ENCODE measurements around the gene CKS1B. TPM values are rescaled to one million over a fixed set of nuclear protein-coding genes. Genes with fewer than 3 reads are reported as not detected.
A peak's percentile ranks its signal among the peaks of the same experiment; 100 is the strongest.

Gene CKS1B
- polyA plus RNA-seq, 1 donor from 2014 or later = 29.0 TPM

- no peaks in the 10 kb centered on the region for H3K27me3 ChIP-seq (ENCODE audit: insufficient read depth, low read depth, low read length)
- no peaks in the 10 kb centered on the region for H4K20me1 ChIP-seq (ENCODE audit: insufficient read depth)
- H3K27ac ChIP-seq (ENCODE audit: low read length) = peak overlapping the region; percentile 38
- H3K36me3 ChIP-seq (ENCODE audit: insufficient read depth, low read length) = no peaks in the 10 kb centered on the region
- H3K4me3 ChIP-seq (ENCODE audit: low read length) = peak overlapping the region; percentile 94
- H3K9me2 ChIP-seq (ENCODE audit: insufficient read depth, low read length) = no peaks in the 10 kb centered on the region
- TF ChIP-seq, protein P1, sequence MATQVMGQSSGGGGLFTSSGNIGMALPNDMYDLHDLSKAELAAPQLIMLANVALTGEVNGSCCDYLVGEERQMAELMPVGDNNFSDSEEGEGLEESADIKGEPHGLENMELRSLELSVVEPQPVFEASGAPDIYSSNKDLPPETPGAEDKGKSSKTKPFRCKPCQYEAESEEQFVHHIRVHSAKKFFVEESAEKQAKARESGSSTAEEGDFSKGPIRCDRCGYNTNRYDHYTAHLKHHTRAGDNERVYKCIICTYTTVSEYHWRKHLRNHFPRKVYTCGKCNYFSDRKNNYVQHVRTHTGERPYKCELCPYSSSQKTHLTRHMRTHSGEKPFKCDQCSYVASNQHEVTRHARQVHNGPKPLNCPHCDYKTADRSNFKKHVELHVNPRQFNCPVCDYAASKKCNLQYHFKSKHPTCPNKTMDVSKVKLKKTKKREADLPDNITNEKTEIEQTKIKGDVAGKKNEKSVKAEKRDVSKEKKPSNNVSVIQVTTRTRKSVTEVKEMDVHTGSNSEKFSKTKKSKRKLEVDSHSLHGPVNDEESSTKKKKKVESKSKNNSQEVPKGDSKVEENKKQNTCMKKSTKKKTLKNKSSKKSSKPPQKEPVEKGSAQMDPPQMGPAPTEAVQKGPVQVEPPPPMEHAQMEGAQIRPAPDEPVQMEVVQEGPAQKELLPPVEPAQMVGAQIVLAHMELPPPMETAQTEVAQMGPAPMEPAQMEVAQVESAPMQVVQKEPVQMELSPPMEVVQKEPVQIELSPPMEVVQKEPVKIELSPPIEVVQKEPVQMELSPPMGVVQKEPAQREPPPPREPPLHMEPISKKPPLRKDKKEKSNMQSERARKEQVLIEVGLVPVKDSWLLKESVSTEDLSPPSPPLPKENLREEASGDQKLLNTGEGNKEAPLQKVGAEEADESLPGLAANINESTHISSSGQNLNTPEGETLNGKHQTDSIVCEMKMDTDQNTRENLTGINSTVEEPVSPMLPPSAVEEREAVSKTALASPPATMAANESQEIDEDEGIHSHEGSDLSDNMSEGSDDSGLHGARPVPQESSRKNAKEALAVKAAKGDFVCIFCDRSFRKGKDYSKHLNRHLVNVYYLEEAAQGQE (IDR thresholded peaks at IDR 0.05; ENCODE audit: borderline replicate concordance) = no peak
- TF ChIP-seq SMC3 (conservative IDR thresholded peaks at IDR 0.05; ENCODE audit: poor library complexity) = no peak
- TF ChIP-seq MXI1 (conservative IDR thresholded peaks at IDR 0.05; ENCODE audit: poor library complexity, severe bottlenecking) = no peak
- TF ChIP-seq, protein P2, sequence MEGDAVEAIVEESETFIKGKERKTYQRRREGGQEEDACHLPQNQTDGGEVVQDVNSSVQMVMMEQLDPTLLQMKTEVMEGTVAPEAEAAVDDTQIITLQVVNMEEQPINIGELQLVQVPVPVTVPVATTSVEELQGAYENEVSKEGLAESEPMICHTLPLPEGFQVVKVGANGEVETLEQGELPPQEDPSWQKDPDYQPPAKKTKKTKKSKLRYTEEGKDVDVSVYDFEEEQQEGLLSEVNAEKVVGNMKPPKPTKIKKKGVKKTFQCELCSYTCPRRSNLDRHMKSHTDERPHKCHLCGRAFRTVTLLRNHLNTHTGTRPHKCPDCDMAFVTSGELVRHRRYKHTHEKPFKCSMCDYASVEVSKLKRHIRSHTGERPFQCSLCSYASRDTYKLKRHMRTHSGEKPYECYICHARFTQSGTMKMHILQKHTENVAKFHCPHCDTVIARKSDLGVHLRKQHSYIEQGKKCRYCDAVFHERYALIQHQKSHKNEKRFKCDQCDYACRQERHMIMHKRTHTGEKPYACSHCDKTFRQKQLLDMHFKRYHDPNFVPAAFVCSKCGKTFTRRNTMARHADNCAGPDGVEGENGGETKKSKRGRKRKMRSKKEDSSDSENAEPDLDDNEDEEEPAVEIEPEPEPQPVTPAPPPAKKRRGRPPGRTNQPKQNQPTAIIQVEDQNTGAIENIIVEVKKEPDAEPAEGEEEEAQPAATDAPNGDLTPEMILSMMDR (IDR thresholded peaks at IDR 0.05; ENCODE audit: poor library complexity, severe bottlenecking) = no peak
- no peak for TF ChIP-seq TAF1 (IDR thresholded peaks at IDR 0.05; ENCODE audit: low read depth)
- TF ChIP-seq EP300 (conservative IDR thresholded peaks at IDR 0.05; ENCODE audit: poor library complexity, severe bottlenecking) = no peak
- no peak for TF ChIP-seq EZH2 (IDR thresholded peaks at IDR 0.05; ENCODE audit: borderline replicate concordance, insufficient read depth, low read length, poor library complexity, severe bottlenecking)
- TF ChIP-seq POLR2AphosphoS5 (IDR thresholded peaks at IDR 0.05) = no peak
- TF ChIP-seq RAD21 (conservative IDR thresholded peaks at IDR 0.05) = no peak
- H3K9ac ChIP-seq (ENCODE audit: low read length) = peak overlapping the region; percentile 45
- no peaks in the 10 kb centered on the region for H3K9me3 ChIP-seq (ENCODE audit: low read length)
- H2AFZ ChIP-seq (ENCODE audit: low read depth, low read length) = peak overlapping the region; percentile 49
- H3F3A ChIP-seq (ENCODE audit: insufficient read depth, low read length, poor library complexity, severe bottlenecking) = no peaks in the 10 kb centered on the region
- peaks cover 22% of the 10 kb centered on the region for H3K79me2 ChIP-seq (replicated peaks; ENCODE audit: insufficient read depth, low read length)
- H3K4me2 ChIP-seq (ENCODE audit: low read length) = peak overlapping the region; percentile 85
These were observed 7.9 kb downstream of the CKS1B start for GRCh38 chr1:154982341-154982740.

GRCh38 chr1:154982897-154983648 lies 8.6 kb downstream of the CKS1B start, which contains the start of gene FLAD1:
Gene FLAD1, plus strand, starts transcription at chr1:154983344. Its CDS starts 351 bp downstream, at chr1:154983695.
- Histone ChIP-seq H3K79me2 (replicated peaks; ENCODE audit: insufficient read depth, low read length) (peaks cover 17% of the 10 kb centered on the region), H4K20me1 (ENCODE audit: insufficient read depth) (no peaks in the 10 kb centered on the region), H3F3A (ENCODE audit: insufficient read depth, low read length, poor library complexity, severe bottlenecking) (no peaks in the 10 kb centered on the region), H3K9me2 (ENCODE audit: insufficient read depth, low read length) (no peaks in the 10 kb centered on the region), H3K36me3 (ENCODE audit: insufficient read depth, low read length) (no peaks in the 10 kb centered on the region), H3K9ac (ENCODE audit: low read length) (peak within 1 kb of the TSS; percentile 86), H2AFZ (ENCODE audit: low read depth, low read length) (peak within 1 kb of the TSS; percentile 66), H3K27ac (ENCODE audit: low read length) (peak within 1 kb of the TSS; percentile 92), H3K4me2 (ENCODE audit: low read length) (peak within 1 kb of the TSS; percentile 85), H3K4me3 (ENCODE audit: low read length) (peak within 1 kb of the TSS; percentile 94), H3K9me3 (ENCODE audit: low read length) (no peaks in the 10 kb centered on the region), H3K27me3 (ENCODE audit: insufficient read depth, low read depth, low read length) (no peaks in the 10 kb centered on the region)
- TF ChIP-seq MXI1 (conservative IDR thresholded peaks at IDR 0.05; ENCODE audit: poor library complexity, severe bottlenecking) (peak; percentile 97), POLR2AphosphoS5 (IDR thresholded peaks at IDR 0.05) (peak; percentile 87), EP300 (conservative IDR thresholded peaks at IDR 0.05; ENCODE audit: poor library complexity, severe bottlenecking) (peak; percentile 22), RAD21 (conservative IDR thresholded peaks at IDR 0.05) (peak; percentile 26), TAF1 (IDR thresholded peaks at IDR 0.05; ENCODE audit: low read depth) (peak; percentile 68), SMC3 (conservative IDR thresholded peaks at IDR 0.05; ENCODE audit: poor library complexity) (no peak), EZH2 (IDR thresholded peaks at IDR 0.05; ENCODE audit: borderline replicate concordance, insufficient read depth, low read length, poor library complexity, severe bottlenecking) (no peak)
- TF ChIP-seq, protein P2 (IDR thresholded peaks at IDR 0.05; ENCODE audit: poor library complexity, severe bottlenecking) = no peak
- TF ChIP-seq, protein P1 (IDR thresholded peaks at IDR 0.05; ENCODE audit: borderline replicate concordance) = peak; percentile 77
